EH (cell line): ENCODE results near the gene WNT5A.

Experiments used
- DNase-seq: peaks from one replicate; pipeline ENCODE4 v3.0.0-alpha.2; 2015; ENCODE audit warnings: low read depth

Gene WNT5A

GRCh38 chr3:55505776-55506175 is 18.7 kb upstream of the WNT5A start:
- DNase-seq, result no peak

GRCh38 chr3:55505102-55505501 is 18.0 kb upstream of the WNT5A start:
- DNase-seq, result peak; percentile 57

- DNase-seq, result peak; percentile 64
These were observed 14.8 kb upstream of the WNT5A start for GRCh38 chr3:55501905-55502304.

- peak; percentile 54 for DNase-seq
These were observed 13.6 kb upstream of the WNT5A start for GRCh38 chr3:55500555-55501330.

- no peak for DNase-seq
These were observed 11.4 kb upstream of the WNT5A start for GRCh38 chr3:55498520-55498919.

GRCh38 chr3:55497250-55497649 is 10.1 kb upstream of the WNT5A start:
- DNase-seq, result no peak

GRCh38 chr3:55494976-55495375 is 7.9 kb upstream of the WNT5A start:
- DNase-seq, result no peak

- DNase-seq, result no peak
These were observed 5.9 kb upstream of the WNT5A start for GRCh38 chr3:55492976-55493375.

- peak; percentile 98 for DNase-seq
These were observed 4.2 kb upstream of the WNT5A start for GRCh38 chr3:55491296-55491816.

- peak; percentile 37 for DNase-seq
These were observed 3.3 kb upstream of the WNT5A start for GRCh38 chr3:55490276-55490913.

- no peak for DNase-seq
These were observed 2.7 kb upstream of the WNT5A start for GRCh38 chr3:55489798-55490132.

GRCh38 chr3:55488398-55489055 is 1.4 kb upstream of the WNT5A start:
- peak; percentile 92 for DNase-seq

- DNase-seq, result peak; percentile 82
These were observed 505 bp upstream of the WNT5A start for GRCh38 chr3:55487381-55488241.

- peak; percentile 91 for DNase-seq
These were observed 827 bp downstream of the WNT5A start for GRCh38 chr3:55486101-55486856.

GRCh38 chr3:55484801-55485791 is 2.0 kb downstream of the WNT5A start:
- peak; percentile 89 for DNase-seq

- DNase-seq, result peak; percentile 62
These were observed 2.9 kb downstream of the WNT5A start for GRCh38 chr3:55484191-55484689.

GRCh38 chr3:55483196-55484095 is 3.7 kb downstream of the WNT5A start:
- DNase-seq, result peak; percentile 62

- peak; percentile 85 for DNase-seq
These were observed 4.5 kb downstream of the WNT5A start for GRCh38 chr3:55482496-55483195.
